ENCODE measurements around the gene LRP11.

DNA sequence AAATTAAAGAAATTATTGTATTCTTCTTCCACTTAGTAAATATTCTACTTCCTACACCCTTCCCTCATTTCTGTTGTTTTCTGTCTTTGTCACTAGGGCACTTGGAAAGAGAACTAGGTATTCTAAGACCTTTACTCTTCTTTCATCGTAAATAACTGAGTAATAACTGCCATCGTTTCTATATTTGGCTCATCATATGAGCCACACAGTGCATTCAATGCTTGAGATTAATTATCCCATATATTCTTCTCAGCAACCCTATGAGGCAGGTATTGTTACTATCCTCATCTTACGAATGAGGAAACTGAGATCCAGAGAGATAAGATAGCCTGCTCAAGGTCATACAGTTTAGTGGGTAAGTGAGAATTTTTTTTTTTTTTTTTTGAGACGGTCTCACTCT is 38.9 kb downstream of the LRP11 start:
- TF ChIP-seq, protein P1, sequence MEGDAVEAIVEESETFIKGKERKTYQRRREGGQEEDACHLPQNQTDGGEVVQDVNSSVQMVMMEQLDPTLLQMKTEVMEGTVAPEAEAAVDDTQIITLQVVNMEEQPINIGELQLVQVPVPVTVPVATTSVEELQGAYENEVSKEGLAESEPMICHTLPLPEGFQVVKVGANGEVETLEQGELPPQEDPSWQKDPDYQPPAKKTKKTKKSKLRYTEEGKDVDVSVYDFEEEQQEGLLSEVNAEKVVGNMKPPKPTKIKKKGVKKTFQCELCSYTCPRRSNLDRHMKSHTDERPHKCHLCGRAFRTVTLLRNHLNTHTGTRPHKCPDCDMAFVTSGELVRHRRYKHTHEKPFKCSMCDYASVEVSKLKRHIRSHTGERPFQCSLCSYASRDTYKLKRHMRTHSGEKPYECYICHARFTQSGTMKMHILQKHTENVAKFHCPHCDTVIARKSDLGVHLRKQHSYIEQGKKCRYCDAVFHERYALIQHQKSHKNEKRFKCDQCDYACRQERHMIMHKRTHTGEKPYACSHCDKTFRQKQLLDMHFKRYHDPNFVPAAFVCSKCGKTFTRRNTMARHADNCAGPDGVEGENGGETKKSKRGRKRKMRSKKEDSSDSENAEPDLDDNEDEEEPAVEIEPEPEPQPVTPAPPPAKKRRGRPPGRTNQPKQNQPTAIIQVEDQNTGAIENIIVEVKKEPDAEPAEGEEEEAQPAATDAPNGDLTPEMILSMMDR (conservative IDR thresholded peaks at IDR 0.05; ENCODE audit: low read length) = no peak
- no peak for TF ChIP-seq EZH2phosphoT487 (IDR thresholded peaks at IDR 0.05; ENCODE audit: borderline replicate concordance, low read depth, low read length)

All from OCI-LY7 (cell line).